HCT116 (cell line): ENCODE data around the gene ARHGAP42. TPM values are rescaled to one million over a fixed set of nuclear protein-coding genes. Genes with fewer than 3 reads are reported as not detected.

Experiments
- ATAC-seq: fragments of 200-7000 bp; cut with Tn5 transposase; 2 replicates; pipeline ENCODE4 v1.9.1; 2020; ENCODE audit warnings: mild to moderate bottlenecking, moderate library complexity
- BruUV-seq: library from RNA; stranded (reverse); fragments of 400-500 nt; replicated peaks from 2 replicates; lab custom pipeline; 2021; lab: Mats Ljungman, UMichigan
- CTCF ChIA-PET: fragments of 300-600 bp; sonication (Branson Sonifier 250); formaldehyde crosslinking; loops from one replicate; lab custom pipeline; 2021; ENCODE audit warnings: antibody characterized with exemption; lab: Charles Lee
- POLR2A ChIA-PET: fragments of 300-600, 350-600 bp; sonication (Branson Sonifier 250); formaldehyde crosslinking; loops from one replicate; lab custom pipeline; 2021; ENCODE audit warnings: antibody characterized with exemption; lab: Charles Lee
- RAD21 ChIA-PET, 2 experiments: fragments of 300-600 bp; sonication (Branson Sonifier 250); formaldehyde crosslinking; loops; one replicate each; lab custom pipeline; 2023; ENCODE audit warnings: low total read pairs in 2 of 2; ENCODE audit not compliant: uncharacterized antibody in 2 of 2, unreplicated experiment in 2 of 2, low non-redundant PET in 1 of 2; lab: Charles Lee
- DNase-seq: peaks from one replicate; pipeline ENCODE4 v3.0.0-alpha.2; 2010; ENCODE audit warnings: low read depth, low spot score
- H2AFZ ChIP-seq: fragments of 200-600 bp; shearing (Covaris generic), sonication (generic); 2 replicates; pipeline ENCODE4 v1.6.1; 2017; ENCODE audit warnings: low read depth, mixed run types, mixed read lengths, antibody characterized with exemption, low read length; ENCODE audit not compliant: poor library complexity, severe bottlenecking
- H3K27ac ChIP-seq: 2 replicates; pipeline ENCODE4 v1.5.1; 2012; ENCODE audit warnings: low read depth, low read length
- H3K27me3 ChIP-seq: fragments of 200-600 bp; sonication (generic); 2 replicates; pipeline ENCODE4 v1.6.1; 2016; ENCODE audit warnings: mixed run types, low read length, mixed read lengths; ENCODE audit not compliant: insufficient read depth
- H3K36me3 ChIP-seq, 2 experiments: fragments of 200-500 bp in 1 of 2; fragments of 200-600 bp in 1 of 2; sonication (Bioruptor generic) in 1 of 2; sonication (generic) in 1 of 2; 2 replicates each; pipeline versions ENCODE4 v1.5.1 to v1.6.1; 2014 to 2016; ENCODE audit warnings: low read length in 2 of 2, inconsistent platforms in 1 of 2, mixed read lengths in 1 of 2, mixed run types in 1 of 2; ENCODE audit not compliant: insufficient read depth in 2 of 2, control insufficient read depth in 1 of 2
- H3K4me1 ChIP-seq, 2 experiments: fragments of 200-600 bp in 1 of 2; sonication (generic) in 1 of 2; 2 replicates each; pipeline versions ENCODE4 v1.5.1 to v1.6.1; 2012 to 2017; ENCODE audit warnings: low read length in 2 of 2, inconsistent platforms in 1 of 2, mild to moderate bottlenecking in 1 of 2, mixed read lengths in 1 of 2, mixed run types in 1 of 2, moderate library complexity in 1 of 2; ENCODE audit not compliant: insufficient read depth in 2 of 2, control insufficient read depth in 1 of 2
- H3K4me2 ChIP-seq: fragments of 200-600 bp; sonication (generic); 2 replicates; pipeline ENCODE4 v1.6.1; 2017; ENCODE audit warnings: mixed run types, low read length, mixed read lengths
- H3K4me3 ChIP-seq, 2 experiments: fragments of 200-600 bp in 1 of 2; sonication (generic) in 1 of 2; replicated peaks in 1 of 2; 2 replicates each; pipeline ENCODE4 v1.5.1; 2011 to 2016; ENCODE audit warnings: low read length in 2 of 2, control low read depth in 1 of 2, low read depth in 1 of 2, mild to moderate bottlenecking in 1 of 2, mixed read lengths in 1 of 2, mixed run types in 1 of 2
- H3K79me2 ChIP-seq: fragments of 200-600 bp; sonication (generic); 2 replicates; pipeline ENCODE4 v1.6.1; 2017; ENCODE audit warnings: mild to moderate bottlenecking, mixed run types, low read length, moderate library complexity, mixed read lengths; ENCODE audit not compliant: insufficient read depth
- H3K9ac ChIP-seq: fragments of 200-600 bp; sonication (generic); 2 replicates; pipeline ENCODE4 v1.6.1; 2016; ENCODE audit warnings: low read length, mixed read lengths
- H3K9me2 ChIP-seq: fragments of 200-600 bp; sonication (generic), shearing (Covaris generic); 2 replicates; pipeline ENCODE4 v1.6.1; 2017; ENCODE audit warnings: mixed run types, mild to moderate bottlenecking, moderate library complexity; ENCODE audit not compliant: insufficient read depth
- H3K9me3 ChIP-seq, 2 experiments: fragments of 200-500 bp in 1 of 2; fragments of 200-600 bp in 1 of 2; sonication (Bioruptor generic) in 1 of 2; sonication (generic) in 1 of 2; 2 replicates each; pipeline ENCODE4 v1.6.1; 2014 to 2017; ENCODE audit warnings: low read length in 2 of 2, mixed read lengths in 2 of 2, inconsistent platforms in 1 of 2, low read depth in 1 of 2, mild to moderate bottlenecking in 1 of 2, mixed run types in 1 of 2, moderate library complexity in 1 of 2; ENCODE audit not compliant: control insufficient read depth in 1 of 2, insufficient read depth in 1 of 2
- H4K20me1 ChIP-seq: fragments of 200-600 bp; sonication (generic), shearing (Covaris generic); 2 replicates; pipeline ENCODE4 v1.6.1; 2017; ENCODE audit warnings: mixed run types, mild to moderate bottlenecking, moderate library complexity; ENCODE audit not compliant: insufficient read depth
- ATF3 ChIP-seq: IDR thresholded peaks from 2 replicates; pipeline ENCODE4 v1.6.1; 2012
- CBX3 ChIP-seq: IDR thresholded peaks from 2 replicates; pipeline ENCODE4 v1.6.1; 2012; ENCODE audit warnings: low read depth
- CEBPB ChIP-seq: IDR thresholded peaks from 2 replicates; pipeline ENCODE4 v1.6.1; 2012; ENCODE audit warnings: low read depth
- CTCF ChIP-seq, 3 experiments: fragments of 200-600 bp in 1 of 3; sonication (generic) in 1 of 3; IDR thresholded peaks in 2 of 3; conservative IDR thresholded peaks in 1 of 3; 2 replicates each; pipeline ENCODE4 v1.5.1; 2012 to 2017; ENCODE audit warnings: low read depth in 2 of 3, low read length in 2 of 3, antibody characterized with exemption in 1 of 3, borderline replicate concordance in 1 of 3, control low read depth in 1 of 3, mild to moderate bottlenecking in 1 of 3, mixed read lengths in 1 of 3, mixed run types in 1 of 3, moderate library complexity in 1 of 3; ENCODE audit not compliant: insufficient read depth in 1 of 3
- EGR1 ChIP-seq: IDR thresholded peaks from 2 replicates; pipeline ENCODE4 v1.6.1; 2012; ENCODE audit warnings: low read depth
- ELF1 ChIP-seq: IDR thresholded peaks from 2 replicates; pipeline ENCODE4 v1.6.1; 2012; ENCODE audit warnings: low read depth, borderline replicate concordance
- EZH2 ChIP-seq: fragments of 200-600 bp; sonication (generic); IDR thresholded peaks from 2 replicates; pipeline ENCODE4 v1.6.1; 2017; ENCODE audit warnings: antibody characterized with exemption, mixed run types
- EZH2phosphoT487 ChIP-seq: fragments of 200-600 bp; IDR thresholded peaks from 2 replicates; pipeline ENCODE4 v1.6.1; 2018; ENCODE audit warnings: antibody characterized with exemption, borderline replicate concordance
- JUND ChIP-seq: IDR thresholded peaks from 2 replicates; pipeline ENCODE4 v1.6.1; 2012
- POLR2A ChIP-seq: IDR thresholded peaks from 2 replicates; pipeline ENCODE4 v1.7.0; 2011; ENCODE audit warnings: borderline replicate concordance; ENCODE audit not compliant: insufficient read depth, insufficient read length; ENCODE audit errors: extremely low read depth
- POLR2AphosphoS5 ChIP-seq: IDR thresholded peaks from 2 replicates; pipeline ENCODE4 v1.6.1; 2011; ENCODE audit warnings: mild to moderate bottlenecking, low read depth, low read length, moderate library complexity
- RAD21 ChIP-seq: IDR thresholded peaks from 2 replicates; pipeline ENCODE4 v1.6.1; 2012; ENCODE audit warnings: low read depth, mild to moderate bottlenecking
- SIN3A ChIP-seq: IDR thresholded peaks from 2 replicates; pipeline ENCODE4 v1.6.1; 2012; ENCODE audit warnings: low read depth
- SP1 ChIP-seq: IDR thresholded peaks from 2 replicates; pipeline ENCODE4 v1.6.1; 2012; ENCODE audit warnings: low read depth
- TCF7L2 ChIP-seq: IDR thresholded peaks from 2 replicates; pipeline ENCODE4 v1.7.0; 2011; ENCODE audit warnings: borderline replicate concordance, inconsistent platforms; ENCODE audit not compliant: insufficient read depth, insufficient read length; ENCODE audit errors: extremely low read depth
- YY1 ChIP-seq: IDR thresholded peaks from 2 replicates; pipeline ENCODE4 v1.6.1; 2011; ENCODE audit warnings: low read length, low read depth, moderate library complexity, mild to moderate bottlenecking; ENCODE audit not compliant: insufficient replicate concordance; ENCODE audit errors: extremely low read depth
- ZBTB33 ChIP-seq: IDR thresholded peaks from 2 replicates; pipeline ENCODE4 v1.6.1; 2011; ENCODE audit warnings: mild to moderate bottlenecking, low read length, moderate library complexity; ENCODE audit not compliant: insufficient replicate concordance; ENCODE audit errors: extremely low read depth
- ZNF274 ChIP-seq: fragments of 200-500 bp; sonication (Bioruptor generic); IDR thresholded peaks from 2 replicates; pipeline ENCODE4 v1.6.1; 2014; ENCODE audit warnings: mild to moderate bottlenecking, low read depth, low read length, inconsistent platforms
- intact Hi-C: fragments of 100-400 bp; cut with micrococcal nuclease; formaldehyde crosslinking; loops from 2 replicates; pipeline ENCODE4 v1.10.0; 2022
- total RNA-seq: library from RNA; stranded (reverse); gene quantifications from one replicate; pipeline ENCODE4 v1.2.1, GENCODE V29; 2021; ENCODE audit not compliant: unreplicated experiment
- TF ChIP-seq, protein P1 (sequence below): IDR thresholded peaks from 2 replicates; pipeline ENCODE4 v1.6.1; 2012; ENCODE audit warnings: low read depth
- TF ChIP-seq, protein P2 (sequence below): IDR thresholded peaks from 2 replicates; pipeline ENCODE4 v1.6.1; 2012

ARHGAP42 gene
- total RNA-seq, 1 experiment from 2014 or later = 12.3 TPM

DNA sequence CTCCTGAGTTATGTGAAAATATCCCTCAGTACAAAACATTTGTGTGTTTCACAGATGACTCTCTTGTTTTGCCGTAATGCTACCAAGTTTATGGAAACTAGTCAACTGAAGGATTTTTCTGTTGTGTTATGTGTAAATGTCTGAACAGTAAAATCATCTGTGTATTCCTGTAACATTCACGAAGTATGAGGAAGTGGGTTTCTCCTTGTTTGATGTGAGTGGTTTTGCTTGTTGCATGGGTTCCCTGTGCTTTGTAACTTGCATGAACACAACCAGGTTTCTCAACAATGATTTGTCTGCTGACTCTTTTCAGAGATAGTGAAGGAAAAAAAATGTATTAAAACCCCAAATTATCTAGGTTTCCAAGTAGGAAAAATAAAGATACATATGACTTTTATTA, 304.5 kb downstream of the ARHGAP42 start:
- Histone ChIP-seq H3K79me2 (no peaks in the 10 kb centered on the region), H3K36me3 (no peaks in the 10 kb centered on the region), H3K4me1 (no peaks in the 10 kb centered on the region), H3K9ac (no peak overlapping the region), H4K20me1 (no peaks in the 10 kb centered on the region), H3K4me3 (no peak overlapping the region), H3K27me3 (no peaks in the 10 kb centered on the region), H3K9me3 (no peaks in the 10 kb centered on the region), H2AFZ (no peak overlapping the region), H3K27ac (no peak overlapping the region), H3K4me2 (no peak overlapping the region), H3K9me2 (no peaks in the 10 kb centered on the region)
- CTCF ChIA-PET = no interaction called here
- no peak for ATAC-seq
- no TSS peak for BruUV-seq
- DNase-seq = no peak
- TF ChIP-seq ZNF274 (no peak), POLR2A (no peak), JUND (no peak), EGR1 (no peak), ATF3 (no peak), ELF1 (no peak), RAD21 (no peak), POLR2AphosphoS5 (no peak), ZBTB33 (no peak), YY1 (no peak), CBX3 (no peak), EZH2phosphoT487 (no peak), EZH2 (no peak), CTCF (IDR thresholded peaks at IDR 0.05 in 2 of 3, conservative IDR thresholded peaks at IDR 0.05 in 1 of 3; ENCODE audit: borderline replicate concordance in 1 of 3, insufficient read depth in 1 of 3, low read depth in 2 of 3, low read length in 2 of 3) (no peak), SIN3A (no peak), TCF7L2 (no peak), SP1 (no peak), CEBPB (no peak)
- TF ChIP-seq, protein P1, sequence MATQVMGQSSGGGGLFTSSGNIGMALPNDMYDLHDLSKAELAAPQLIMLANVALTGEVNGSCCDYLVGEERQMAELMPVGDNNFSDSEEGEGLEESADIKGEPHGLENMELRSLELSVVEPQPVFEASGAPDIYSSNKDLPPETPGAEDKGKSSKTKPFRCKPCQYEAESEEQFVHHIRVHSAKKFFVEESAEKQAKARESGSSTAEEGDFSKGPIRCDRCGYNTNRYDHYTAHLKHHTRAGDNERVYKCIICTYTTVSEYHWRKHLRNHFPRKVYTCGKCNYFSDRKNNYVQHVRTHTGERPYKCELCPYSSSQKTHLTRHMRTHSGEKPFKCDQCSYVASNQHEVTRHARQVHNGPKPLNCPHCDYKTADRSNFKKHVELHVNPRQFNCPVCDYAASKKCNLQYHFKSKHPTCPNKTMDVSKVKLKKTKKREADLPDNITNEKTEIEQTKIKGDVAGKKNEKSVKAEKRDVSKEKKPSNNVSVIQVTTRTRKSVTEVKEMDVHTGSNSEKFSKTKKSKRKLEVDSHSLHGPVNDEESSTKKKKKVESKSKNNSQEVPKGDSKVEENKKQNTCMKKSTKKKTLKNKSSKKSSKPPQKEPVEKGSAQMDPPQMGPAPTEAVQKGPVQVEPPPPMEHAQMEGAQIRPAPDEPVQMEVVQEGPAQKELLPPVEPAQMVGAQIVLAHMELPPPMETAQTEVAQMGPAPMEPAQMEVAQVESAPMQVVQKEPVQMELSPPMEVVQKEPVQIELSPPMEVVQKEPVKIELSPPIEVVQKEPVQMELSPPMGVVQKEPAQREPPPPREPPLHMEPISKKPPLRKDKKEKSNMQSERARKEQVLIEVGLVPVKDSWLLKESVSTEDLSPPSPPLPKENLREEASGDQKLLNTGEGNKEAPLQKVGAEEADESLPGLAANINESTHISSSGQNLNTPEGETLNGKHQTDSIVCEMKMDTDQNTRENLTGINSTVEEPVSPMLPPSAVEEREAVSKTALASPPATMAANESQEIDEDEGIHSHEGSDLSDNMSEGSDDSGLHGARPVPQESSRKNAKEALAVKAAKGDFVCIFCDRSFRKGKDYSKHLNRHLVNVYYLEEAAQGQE = no peak
- TF ChIP-seq, protein P2, sequence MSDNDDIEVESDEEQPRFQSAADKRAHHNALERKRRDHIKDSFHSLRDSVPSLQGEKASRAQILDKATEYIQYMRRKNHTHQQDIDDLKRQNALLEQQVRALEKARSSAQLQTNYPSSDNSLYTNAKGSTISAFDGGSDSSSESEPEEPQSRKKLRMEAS = no peak
- RAD21 ChIA-PET = no interaction called here
- intact Hi-C loops = no loop called here
- POLR2A ChIA-PET = no interaction called here
